A549 treated with Hydrocortisone at 1 μM for 4 hours (cell line): ENCODE results near the gene PSMC3. TPM values are rescaled to one million over a fixed set of nuclear protein-coding genes. Genes with fewer than 3 reads are reported as not detected.

Experiments used
- total RNA-seq: library from RNA; stranded (reverse); fragments of 200-300 nt; extraction: Qiagen RNA extraction; gene quantifications from 5 replicates; pipeline ENCODE4 v1.2.3, GENCODE V29; 2022

PSMC3 gene
- total RNA-seq: 185 to 242 TPM (median 190 TPM) in 5 replicates

DNA sequence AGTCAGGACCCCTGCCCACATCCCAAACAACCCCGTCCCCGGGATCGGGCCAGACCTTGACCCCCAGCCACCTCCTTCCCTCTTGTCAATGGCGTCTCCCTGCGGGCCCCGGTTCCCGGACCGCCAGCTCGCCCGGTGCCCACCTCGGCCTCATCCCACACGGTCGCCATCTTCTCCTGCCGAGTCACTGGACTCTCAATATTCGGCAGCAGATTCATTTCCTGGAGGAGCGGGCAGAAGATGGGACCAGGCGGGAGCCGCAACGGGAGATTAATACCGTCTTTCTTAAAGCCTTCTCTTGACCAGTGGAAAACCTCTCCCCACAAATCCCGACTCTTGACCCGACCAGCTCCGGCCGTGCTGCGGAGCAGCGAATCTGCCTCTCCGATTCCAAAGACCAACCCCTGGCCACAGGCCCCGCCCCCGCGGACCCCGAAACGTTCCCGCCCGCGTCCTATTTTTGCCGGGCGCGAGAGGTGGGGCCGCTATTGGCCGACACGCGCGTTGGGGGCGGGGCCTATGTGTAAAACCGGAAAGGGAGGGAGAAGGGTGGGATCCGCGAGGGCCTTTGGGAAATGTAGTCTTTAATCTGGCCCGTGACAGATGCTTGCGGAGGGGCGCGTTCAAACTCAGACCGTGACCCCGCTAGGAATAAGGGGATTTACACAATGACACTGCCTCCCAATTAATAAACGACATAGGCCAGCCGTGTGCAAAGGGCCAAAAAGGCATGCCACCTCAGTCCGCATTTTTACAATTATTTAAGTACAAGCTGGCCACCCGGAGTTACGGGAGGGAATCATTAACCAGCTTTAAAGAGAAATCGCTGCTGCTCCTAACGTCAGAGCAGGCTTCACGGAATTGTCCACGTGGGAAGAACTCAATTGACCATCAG is at the start of gene PSMC3:
TSS of gene PSMC3 (minus strand) at position 378 of the 895 bp plus-strand sequence. CDS start at position 218, 160 bp downstream.

GRCh38 chr11:47448566-47449427 is 22.6 kb upstream of the PSMC3 start, which contains the start of gene RAPSN:
RAPSN (minus strand) TSS chr11:47449136; CDS start chr11:47448964, 172 bp downstream.

DNA sequence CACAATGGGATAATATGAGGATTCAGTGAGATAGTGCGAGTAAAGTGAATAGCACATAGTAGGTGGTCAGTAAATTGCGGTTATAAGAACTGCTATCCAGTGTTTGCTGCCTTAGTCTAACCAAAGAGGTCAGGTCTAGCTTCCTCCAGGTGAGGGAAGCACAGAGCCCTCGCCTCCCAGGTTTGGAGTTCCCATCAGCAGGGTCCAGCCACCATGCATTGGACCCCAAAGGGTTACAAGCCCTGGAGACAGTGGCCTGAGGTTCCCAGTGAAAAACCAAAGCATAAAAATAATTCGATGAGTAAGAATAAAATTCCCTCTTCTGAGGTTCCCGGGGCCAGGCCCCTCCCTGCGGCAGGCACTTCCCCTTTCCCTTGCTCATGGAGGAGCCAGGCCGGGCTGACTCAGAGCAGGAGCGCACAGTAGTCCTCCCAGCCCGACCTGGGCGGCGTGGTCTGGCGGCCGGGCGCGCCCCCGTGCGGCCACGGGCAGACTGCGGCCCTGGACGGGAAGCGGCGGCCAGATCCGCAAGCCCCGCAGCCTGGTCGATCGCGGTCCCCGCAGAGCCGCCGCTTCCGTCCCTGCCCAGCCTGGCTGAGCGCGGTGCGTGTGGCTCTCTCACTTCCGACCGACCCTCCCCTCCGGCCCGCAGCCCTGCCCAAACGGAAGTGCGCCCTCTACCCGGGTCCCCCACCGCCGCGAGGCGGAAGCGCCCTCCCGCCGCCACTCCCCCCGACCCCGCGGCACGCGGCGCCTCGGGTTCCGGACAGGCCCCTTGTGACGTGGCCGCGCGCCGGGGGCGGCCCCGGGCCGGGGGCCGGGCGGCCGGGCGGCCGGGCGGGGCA is 18.3 kb downstream of the PSMC3 start, which contains the start of gene SLC39A13:
TSS of gene SLC39A13 (plus strand) at position 845 of the 845 bp plus-strand sequence. CDS start 1,505 bp downstream, outside the sequence.

GRCh38 chr11:47378010-47378835 is 48.0 kb downstream of the PSMC3 start, which contains the start of gene SPI1:
SPI1 (minus strand) TSS chr11:47378547; CDS start chr11:47378353, 194 bp downstream.

Other genes starting within 250 kb of the PSMC3 start
- gene ARFGAP2, start 249.6 kb downstream of the PSMC3 start, total RNA-seq: 28.5 to 37.3 TPM (median 28.7 TPM) in 5 replicates
- 22.5 to 27.2 TPM (median 26.3 TPM) in 5 replicates for gene PACSIN3, start 240.0 kb downstream of the PSMC3 start, total RNA-seq
- gene DDB2, start 211.5 kb downstream of the PSMC3 start, total RNA-seq: 72.0 to 89.1 TPM (median 78.8 TPM) in 5 replicates
- gene ACP2, start 177.6 kb downstream of the PSMC3 start, total RNA-seq: 20.3 to 33.0 TPM (median 21.2 TPM) in 5 replicates
- 6.8 to 11.4 TPM (median 11.3 TPM) in 5 replicates for gene NR1H3, start 168.4 kb downstream of the PSMC3 start, total RNA-seq
- gene MADD, start 156.3 kb downstream of the PSMC3 start, total RNA-seq: 19.1 to 24.2 TPM (median 19.5 TPM) in 5 replicates
- gene MYBPC3, start 73.7 kb downstream of the PSMC3 start, total RNA-seq: 0.06 to 0.07 TPM (median 0.06 TPM) in 4 of 5 replicates, not detected in the other
- 0.08 to 0.20 TPM (median 0.14 TPM) in 3 of 5 replicates, not detected in the others for gene SPI1, start 47.9 kb downstream of the PSMC3 start, total RNA-seq
- 48.2 to 63.7 TPM (median 53.8 TPM) in 5 replicates for gene SLC39A13, start 17.8 kb downstream of the PSMC3 start, total RNA-seq
- gene RAPSN, start 22.7 kb upstream of the PSMC3 start, total RNA-seq: 0.09 to 0.24 TPM (median 0.18 TPM) in 4 of 5 replicates, not detected in the other
- gene CELF1, start 126.7 kb upstream of the PSMC3 start, total RNA-seq: 46.4 to 55.3 TPM (median 46.8 TPM) in 5 replicates
- gene PTPMT1, start 139.2 kb upstream of the PSMC3 start, total RNA-seq: 52.6 to 77.9 TPM (median 76.2 TPM) in 5 replicates
- gene KBTBD4, start 152.5 kb upstream of the PSMC3 start, total RNA-seq: 17.8 to 23.1 TPM (median 18.3 TPM) in 5 replicates
- gene NDUFS3, start 152.6 kb upstream of the PSMC3 start, total RNA-seq: 104 to 144 TPM (median 131 TPM) in 5 replicates
- gene FAM180B, start 160.2 kb upstream of the PSMC3 start, total RNA-seq: not detected in 5 replicates
- gene C1QTNF4, start 168.0 kb upstream of the PSMC3 start, total RNA-seq: 0.09 to 0.21 TPM in 2 of 5 replicates, not detected in the others
- 116 to 148 TPM (median 142 TPM) in 5 replicates for gene MTCH2, start 216.1 kb upstream of the PSMC3 start, total RNA-seq